IMR-90 (cell line): ENCODE data around the gene CA7. TPM values are rescaled to one million over a fixed set of nuclear protein-coding genes. Genes with fewer than 3 reads are reported as not detected.

Experiments used
- ATAC-seq: fragments of 200-7000 bp; cut with Tn5 transposase; 2 replicates; pipeline ENCODE4 v1.9.1; 2020; ENCODE audit warnings: low read depth, mild to moderate bottlenecking, moderate library complexity
- BruUV-seq: library from RNA; stranded (reverse); fragments of 400-500 nt; replicated peaks from 2 replicates; lab custom pipeline; 2021; lab: Mats Ljungman, UMichigan
- CTCF ChIA-PET: fragments of 300-600 bp; formaldehyde crosslinking; extraction: SDS; loops from one replicate; lab custom pipeline; 2021; ENCODE audit warnings: antibody characterized with exemption; lab: Yijun Ruan, JAX
- POLR2A ChIA-PET: fragments of 300-600 bp; sonication (Branson Sonifier 250); formaldehyde crosslinking; loops from one replicate; lab custom pipeline; 2022; ENCODE audit warnings: antibody characterized with exemption; ENCODE audit not compliant: unreplicated experiment; lab: Charles Lee
- DNase-seq: peaks from one replicate; pipeline ENCODE4 v3.0.0; 2013
- H2AFZ ChIP-seq: replicated peaks from 2 replicates; pipeline ENCODE3; 2013; ENCODE audit warnings: low read length, mild to moderate bottlenecking; ENCODE audit not compliant: poor library complexity
- H2AK5ac ChIP-seq: 2 replicates; pipeline ENCODE4 v1.6.1; 2013; ENCODE audit warnings: low read depth, low read length, inconsistent platforms
- H2AK9ac ChIP-seq: replicated peaks from 2 replicates; pipeline ENCODE3; 2013; ENCODE audit warnings: mild to moderate bottlenecking, low read depth, low read length, moderate library complexity; ENCODE audit not compliant: poor library complexity
- H2BK120ac ChIP-seq: 2 replicates; pipeline ENCODE4 v1.6.1; 2013; ENCODE audit warnings: low read depth, low read length, inconsistent platforms
- H2BK15ac ChIP-seq: 3 replicates; pipeline ENCODE4 v1.6.1; 2013; ENCODE audit warnings: low read depth, low read length, inconsistent platforms
- H2BK20ac ChIP-seq: 2 replicates; pipeline ENCODE4 v1.6.1; 2013; ENCODE audit warnings: low read depth, mild to moderate bottlenecking, inconsistent platforms, low read length, moderate library complexity
- H2BK5ac ChIP-seq: 2 replicates; pipeline ENCODE4 v1.6.1; 2013; ENCODE audit warnings: mild to moderate bottlenecking, low read depth, low read length, inconsistent platforms; ENCODE audit not compliant: poor library complexity, severe bottlenecking
- H3K14ac ChIP-seq: replicated peaks from 2 replicates; pipeline ENCODE4 v1.6.1; 2013; ENCODE audit warnings: low read depth, low read length, inconsistent platforms
- H3K18ac ChIP-seq: 2 replicates; pipeline ENCODE4 v1.6.1; 2013; ENCODE audit warnings: low read depth, low read length, control low read depth
- H3K23ac ChIP-seq: 2 replicates; pipeline ENCODE4 v1.6.1; 2013; ENCODE audit warnings: low read depth, low read length, inconsistent platforms
- H3K27ac ChIP-seq: 2 replicates; pipeline ENCODE4 v1.5.1; 2013; ENCODE audit warnings: mild to moderate bottlenecking, control low read depth, low read length; ENCODE audit not compliant: insufficient read depth
- H3K27me3 ChIP-seq: 2 replicates; pipeline ENCODE4 v1.6.1; 2013; ENCODE audit warnings: low read length; ENCODE audit not compliant: control insufficient read depth, insufficient read depth
- H3K36me3 ChIP-seq: 2 replicates; pipeline ENCODE4 v1.6.1; 2013; ENCODE audit warnings: low read length, mixed read lengths; ENCODE audit not compliant: control insufficient read depth, insufficient read depth
- H3K4ac ChIP-seq: 2 replicates; pipeline ENCODE4 v1.6.1; 2013; ENCODE audit warnings: low read depth, low read length, inconsistent platforms
- H3K4me1 ChIP-seq: 2 replicates; pipeline ENCODE4 v1.6.1; 2013; ENCODE audit warnings: low read length, mixed read lengths; ENCODE audit not compliant: control insufficient read depth, insufficient read depth
- H3K4me2 ChIP-seq: 2 replicates; pipeline ENCODE4 v1.6.1; 2013; ENCODE audit warnings: low read depth, mild to moderate bottlenecking, control low read depth, low read length, moderate library complexity
- H3K4me3 ChIP-seq: 2 replicates; pipeline ENCODE4 v1.5.1; 2013; ENCODE audit warnings: low read depth, mild to moderate bottlenecking, control low read depth, low read length, moderate library complexity; ENCODE audit not compliant: insufficient read depth
- H3K56ac ChIP-seq: 2 replicates; pipeline ENCODE4 v1.6.1; 2013; ENCODE audit warnings: low read length, inconsistent platforms; ENCODE audit not compliant: insufficient read depth; ENCODE audit errors: extremely low read depth
- H3K79me1 ChIP-seq, 2 experiments: 2 replicates each; pipeline ENCODE4 v1.6.1; 2013; ENCODE audit warnings: low read length in 2 of 2, inconsistent platforms in 1 of 2, low read depth in 1 of 2
- H3K9ac ChIP-seq: 2 replicates; pipeline ENCODE4 v1.6.1; 2013; ENCODE audit warnings: low read depth, low read length, control low read depth
- H3K9me1 ChIP-seq: 2 replicates; pipeline ENCODE4 v1.6.1; 2013; ENCODE audit warnings: low read length, inconsistent platforms; ENCODE audit not compliant: insufficient read depth
- H3K9me3 ChIP-seq: 2 replicates; pipeline ENCODE4 v1.6.1; 2013; ENCODE audit warnings: low read length; ENCODE audit not compliant: control insufficient read depth, insufficient read depth
- H4K20me1 ChIP-seq: 2 replicates; pipeline ENCODE4 v1.6.1; 2013; ENCODE audit warnings: low read length, inconsistent platforms; ENCODE audit not compliant: insufficient read depth
- H4K5ac ChIP-seq: 2 replicates; pipeline ENCODE4 v1.6.1; 2013; ENCODE audit warnings: mild to moderate bottlenecking, low read depth, low read length, control low read depth
- H4K8ac ChIP-seq, 2 experiments: 2 replicates each; pipeline ENCODE4 v1.6.1; 2013; ENCODE audit warnings: low read depth in 2 of 2, low read length in 2 of 2, control low read depth in 1 of 2, inconsistent platforms in 1 of 2
- H4K91ac ChIP-seq: 2 replicates; pipeline ENCODE4 v1.6.1; 2013; ENCODE audit warnings: low read depth, low read length, inconsistent platforms; ENCODE audit not compliant: insufficient read depth
- MAFK ChIP-seq: IDR thresholded peaks from 2 replicates; pipeline ENCODE4 v1.6.1; 2012; ENCODE audit warnings: low read depth, low read length, improper control_type of control experiment
- NFE2L2 ChIP-seq: fragments of 150-350 bp; IDR thresholded peaks from 2 replicates; pipeline ENCODE4 v1.6.1; 2016; ENCODE audit warnings: low read depth, mild to moderate bottlenecking, low read length
- WGBS, 2 experiments: methylation state at CpG; one replicate each; pipeline versions ENCODE4 v1.1.5 to v1.1.7; 2013; ENCODE audit warnings: missing lambda C conversion rate in 2 of 2; ENCODE audit not compliant: insufficient read length in 1 of 2; ENCODE audit errors: extremely low coverage in 2 of 2; 5-methylcytosine and 5-hydroxymethylcytosine counted together
- dilution Hi-C: fragments of 300-500 bp; cut with HindIII; formaldehyde crosslinking; loops from one replicate; pipeline ENCODE4 v1.14.3; 2018; ENCODE audit warnings: low sequenced_read_pairs; ENCODE audit not compliant: unreplicated experiment
- in situ Hi-C: fragments of 300-500 bp; cut with MboI; formaldehyde crosslinking; loops from 3 replicates; pipeline ENCODE4 v1.14.3; 2019; ENCODE audit warnings: low sequenced_read_pairs, inconsistent platforms, mixed read lengths
- intact Hi-C: fragments of 100-400 bp; cut with micrococcal nuclease; formaldehyde crosslinking; loops from 2 replicates; pipeline ENCODE4 v1.10.0; 2022
- polyA plus RNA-seq, 3 experiments: library from polyadenylated mRNA; depleted of rRNA; stranded (reverse); fragments of >200 nt; gene quantifications; 2 replicates each; pipeline ENCODE4 v1.2.3, GENCODE V29; 2012; ENCODE audit warnings: low replicate concordance in 1 of 3
- total RNA-seq: library from RNA; depleted of rRNA; stranded (reverse); fragments of >200 nt; gene quantifications from 2 replicates; pipeline ENCODE4 v1.2.3, GENCODE V29; 2012

The CA7 gene
- total and polyA plus RNA-seq, 2 of the 4 experiments (the other 2 are of a cell fraction) = not detected

DNA sequence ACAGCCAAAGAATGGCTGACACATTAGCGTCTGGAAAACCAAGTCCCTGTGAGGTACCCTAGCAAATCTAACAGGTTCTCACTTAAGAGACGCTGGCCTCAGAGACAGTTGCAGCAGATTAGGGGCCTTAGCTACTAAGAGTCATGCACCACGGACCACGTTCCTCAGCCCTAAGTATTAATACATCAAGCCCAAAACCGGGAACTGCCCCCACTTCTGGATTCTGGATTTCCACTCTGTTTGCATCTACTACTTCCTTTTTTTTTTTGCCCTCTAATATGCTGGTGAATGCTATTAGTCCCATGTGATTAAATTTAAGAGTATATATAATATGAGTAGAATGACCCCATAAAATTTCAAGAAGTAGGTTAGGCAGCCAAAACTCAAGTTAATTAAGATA, 42.1 kb upstream of the CA7 start:
- Histone ChIP-seq H4K20me1 (no peaks in the 10 kb centered on the region; the same call in 1 of the 2 replicates), H3K56ac (no peak overlapping the region), H3K27ac (no peak overlapping the region), H4K91ac (no peak overlapping the region), H3K18ac (no peak overlapping the region), H2BK20ac (no peak overlapping the region), H3K4ac (no peak overlapping the region), H3K4me1 (no peaks in the 10 kb centered on the region), H2BK15ac (no peak overlapping the region), H3K79me1 (no peaks in the 10 kb centered on the region), H3K36me3 (peaks cover 23% of the 10 kb centered on the region), H3K4me3 (no peak overlapping the region), H3K9me3 (no peaks in the 10 kb centered on the region), H2AK5ac (no peak overlapping the region), H3K27me3 (no peaks in the 10 kb centered on the region), H3K9ac (no peak overlapping the region), H3K23ac (no peak overlapping the region), H2AK9ac (no peak overlapping the region), H3K4me2 (no peak overlapping the region), H2BK5ac (no peak overlapping the region), H4K8ac (no peak overlapping the region), H2BK120ac (no peak overlapping the region), H3K14ac (no peak overlapping the region), H3K9me1 (no peaks in the 10 kb centered on the region), H2AFZ (no peak overlapping the region), H4K5ac (no peak overlapping the region)
- in situ Hi-C loops = no loop called here
- dilution Hi-C loops = no loop called here
- intact Hi-C loops = no loop called here
- no peak for DNase-seq
- ChIA-PET POLR2A (no interaction called here), CTCF (interaction anchor here (0.9 kb wide), 1 partner anchor 28 kb away, joined by 5 read pairs; the partner anchor contains the start of gene NAE1)
- BruUV-seq = no TSS peak
- 89% methylated on average over 3 of the region's 5 CpGs; no CpG with 5 or more reads in 1 of the 2 experiments for WGBS, 2 experiments
- no peak for ATAC-seq
- TF ChIP-seq MAFK = no peak
- no peak for TF ChIP-seq NFE2L2
